Large intestine (tissue), 3 donors: Measurements from ENCODE around the gene HNF4A. TPM values are rescaled to one million over a fixed set of nuclear protein-coding genes. Genes with fewer than 3 reads are reported as not detected.
"Not testable (repeated sequence)": the region's sequence is repeated elsewhere in the genome, so short reads cannot be mapped to it uniquely, and the experiment has no call there.

Source experiments
- DNase-seq, 2 donors: peaks; one replicate each; pipeline versions ENCODE4 v3.0.0 to v3.0.0-alpha.2; 2013
- H3K27ac ChIP-seq: one replicate; pipeline ENCODE4 v1.5.1; 2013; ENCODE audit warnings: low read length
- H3K27me3 ChIP-seq: 2 replicates; pipeline ENCODE4 v1.6.1; 2013; ENCODE audit warnings: low read length; ENCODE audit not compliant: control insufficient read depth, insufficient read depth
- H3K36me3 ChIP-seq: 2 replicates; pipeline ENCODE4 v1.6.1; 2013; ENCODE audit warnings: low read length; ENCODE audit not compliant: control insufficient read depth, insufficient read depth
- H3K4me1 ChIP-seq: one replicate; pipeline ENCODE4 v1.6.1; 2013; ENCODE audit warnings: low read length; ENCODE audit not compliant: control insufficient read depth, insufficient read depth
- H3K4me3 ChIP-seq: one replicate; pipeline ENCODE4 v1.5.1; 2013; ENCODE audit warnings: low read length
- H3K9me3 ChIP-seq: one replicate; pipeline ENCODE4 v1.6.1; 2013; ENCODE audit warnings: mild to moderate bottlenecking, low read depth, low read length, moderate library complexity; ENCODE audit not compliant: control insufficient read depth
- WGBS: methylation state at CpG from one replicate; pipeline ENCODE4 v1.1.5; 2013; ENCODE audit warnings: low lambda C conversion rate; ENCODE audit not compliant: insufficient coverage; 5-methylcytosine and 5-hydroxymethylcytosine counted together
- polyA plus RNA-seq: library from polyadenylated mRNA; unstranded; fragments of 120-200 nt; gene quantifications from one replicate; pipeline ENCODE4 v1.2.1, GENCODE V29; 2013

The HNF4A gene
- polyA plus RNA-seq, 1 donor, result 259 TPM

DNA sequence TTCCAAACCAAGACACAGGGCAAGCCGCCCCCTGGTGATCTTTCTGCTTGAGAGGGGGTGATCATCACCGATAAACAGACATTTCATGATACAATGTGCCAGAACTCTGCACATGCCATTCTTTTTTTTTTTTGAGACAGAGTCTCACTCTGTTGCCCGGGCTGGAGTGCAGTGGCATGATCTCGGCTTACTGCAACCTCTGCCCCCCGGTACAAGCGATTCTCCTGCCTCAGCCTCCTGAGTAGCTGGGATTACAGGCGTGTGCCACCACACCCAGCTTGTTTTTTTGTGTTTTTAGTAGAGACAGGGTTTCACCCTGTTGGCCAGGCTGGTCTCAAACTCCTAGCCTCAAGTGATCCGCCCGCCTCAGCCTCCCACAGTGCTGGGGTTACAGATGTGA lies 116.8 kb downstream of the HNF4A start:
- not testable (repeated sequence) for H3K36me3 ChIP-seq, DNase-seq, H3K27me3 ChIP-seq, H3K9me3 ChIP-seq, H3K27ac ChIP-seq, H3K4me3 ChIP-seq
- no CpG with 5 or more reads among the region's 9 CpGs for WGBS
- peaks cover 11% of the 10 kb centered on the region for H3K4me1 ChIP-seq

DNA sequence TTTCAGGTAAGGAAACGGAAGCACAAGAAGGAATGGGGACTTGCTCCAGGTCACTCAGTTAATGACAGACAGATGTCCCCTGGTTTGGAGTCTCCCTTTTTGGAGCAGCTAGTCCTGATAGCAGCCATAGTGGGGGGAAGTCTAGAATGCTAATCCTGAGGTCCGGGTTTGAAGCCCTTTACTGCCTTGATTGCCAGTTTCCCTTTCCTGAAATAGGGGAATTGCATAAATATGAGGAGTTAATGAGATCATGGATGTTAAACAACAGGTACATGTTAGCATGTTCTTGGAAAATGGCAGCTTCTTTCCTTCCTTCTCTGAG lies 119.8 kb downstream of the HNF4A start:
- Histone ChIP-seq H3K27me3 (no peaks in the 10 kb centered on the region), H3K4me1 (peaks cover 11% of the 10 kb centered on the region), H3K36me3 (peaks cover 7% of the 10 kb centered on the region), H3K4me3 (peak overlapping the region; percentile 87), H3K9me3 (no peaks in the 10 kb centered on the region), H3K27ac (peak overlapping the region; percentile 14)
- DNase-seq, result no peak
- WGBS, result 83% methylated on average over 1 of the region's 2 CpGs

DNA sequence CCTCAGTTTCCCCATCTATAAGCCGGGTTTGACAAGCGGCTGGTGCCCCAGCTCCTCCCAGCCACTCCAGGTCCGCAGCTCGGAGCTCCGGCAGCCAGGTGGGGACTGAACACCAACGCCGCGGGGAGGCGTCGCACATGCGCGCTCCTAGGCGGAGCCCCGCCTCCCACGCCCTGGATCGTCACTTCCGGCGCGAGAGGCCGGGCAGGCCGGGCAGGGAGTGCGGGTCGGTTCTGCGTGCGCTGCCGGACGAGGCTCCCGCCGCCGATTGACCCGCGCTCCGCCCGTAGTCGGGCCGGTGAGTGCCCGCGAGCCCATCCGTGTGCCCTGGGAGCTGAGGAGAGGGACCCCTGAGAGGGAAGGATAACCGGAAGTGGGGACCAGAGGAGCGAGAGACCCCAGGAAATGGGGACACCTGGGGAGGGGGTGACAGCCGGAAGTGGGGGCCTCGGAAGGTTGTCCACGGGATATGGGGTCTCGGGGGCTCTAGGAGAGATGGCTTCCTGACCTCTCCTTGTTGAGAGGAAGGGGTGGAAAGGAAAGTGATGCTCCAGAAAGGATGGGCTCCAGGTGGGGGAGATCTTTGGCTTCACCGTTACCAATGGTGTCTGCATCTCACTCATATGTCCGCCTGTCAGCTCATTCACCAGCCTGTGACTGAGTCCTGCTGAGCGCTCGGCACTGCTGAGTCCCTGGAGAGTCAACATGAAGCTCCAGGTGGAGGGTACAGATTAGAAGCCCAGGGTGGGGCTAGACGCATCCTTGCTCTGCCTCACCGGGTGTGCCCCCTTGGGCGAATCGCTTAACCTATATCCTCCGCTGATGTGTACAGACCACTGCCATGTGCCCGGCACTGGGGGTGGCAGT lies 120.4 kb downstream of the HNF4A start, which contains the start of gene TTPAL:
Gene TTPAL, plus strand, starts transcription at position 181 of the 867 bp plus-strand sequence. CDS start 4,126 bp downstream, outside the sequence.
- Histone ChIP-seq H3K9me3 (no peaks in the 10 kb centered on the region), H3K4me3 (peak within 1 kb of the TSS; percentile 87), H3K27me3 (no peaks in the 10 kb centered on the region), H3K4me1 (peaks cover 11% of the 10 kb centered on the region), H3K36me3 (peaks cover 12% of the 10 kb centered on the region), H3K27ac (peak within 1 kb of the TSS; percentile 71)
- DNase-seq, result peak; percentile 91 to 93
- WGBS, result no CpG with 5 or more reads among the region's 55 CpGs

DNA sequence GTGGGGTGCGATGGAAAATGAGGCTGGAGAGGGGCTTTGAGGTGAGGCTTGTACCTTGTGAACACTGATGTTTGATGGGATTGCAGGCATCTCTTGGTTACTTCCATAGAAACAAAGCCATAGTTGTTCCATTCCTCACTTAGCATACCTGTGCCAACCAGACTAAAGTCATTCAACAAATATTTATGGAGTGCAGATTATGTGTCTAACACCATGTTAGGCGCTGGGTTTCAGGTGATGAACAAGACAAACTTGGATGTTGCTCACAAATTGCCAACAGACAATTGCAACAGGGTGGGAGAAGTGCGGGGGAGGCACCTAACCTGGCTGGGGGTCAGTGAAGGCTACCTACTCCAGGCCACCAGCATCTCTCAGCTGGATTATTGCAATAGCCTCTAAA lies 121.7 kb downstream of the HNF4A start:
- Histone ChIP-seq H3K27me3 (no peaks in the 10 kb centered on the region), H3K27ac (no peak overlapping the region), H3K4me3 (no peak overlapping the region), H3K9me3 (no peaks in the 10 kb centered on the region), H3K36me3 (peaks cover 15% of the 10 kb centered on the region), H3K4me1 (peaks cover 11% of the 10 kb centered on the region)
- DNase-seq, result no peak
- no CpG with 5 or more reads among the region's 3 CpGs for WGBS

DNA sequence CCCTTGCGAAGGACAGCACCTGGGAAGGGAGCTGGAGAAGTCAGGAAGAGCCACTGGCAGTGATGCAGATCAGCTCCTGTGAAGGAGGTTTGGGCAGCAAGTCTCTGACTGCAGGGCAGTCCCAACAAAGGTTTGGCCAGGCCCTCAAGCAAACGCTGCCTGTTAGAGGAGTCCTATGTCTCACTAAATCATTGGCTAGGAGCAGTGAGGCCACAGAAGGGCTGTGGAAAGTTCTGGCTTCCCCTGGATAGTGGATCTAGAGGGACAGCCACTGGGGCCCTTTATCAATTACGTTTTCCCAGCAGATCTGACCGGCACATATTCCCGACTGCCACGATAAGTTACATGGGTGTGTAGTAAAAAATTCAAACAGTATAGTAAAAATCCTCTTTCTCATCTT lies 122.7 kb downstream of the HNF4A start:
- Histone ChIP-seq H3K9me3 (no peaks in the 10 kb centered on the region), H3K36me3 (peaks cover 18% of the 10 kb centered on the region), H3K27ac (no peak overlapping the region), H3K4me1 (peaks cover 11% of the 10 kb centered on the region), H3K4me3 (no peak overlapping the region), H3K27me3 (no peaks in the 10 kb centered on the region)
- WGBS, result no CpG with 5 or more reads among the region's 6 CpGs
- no peak for DNase-seq

DNA sequence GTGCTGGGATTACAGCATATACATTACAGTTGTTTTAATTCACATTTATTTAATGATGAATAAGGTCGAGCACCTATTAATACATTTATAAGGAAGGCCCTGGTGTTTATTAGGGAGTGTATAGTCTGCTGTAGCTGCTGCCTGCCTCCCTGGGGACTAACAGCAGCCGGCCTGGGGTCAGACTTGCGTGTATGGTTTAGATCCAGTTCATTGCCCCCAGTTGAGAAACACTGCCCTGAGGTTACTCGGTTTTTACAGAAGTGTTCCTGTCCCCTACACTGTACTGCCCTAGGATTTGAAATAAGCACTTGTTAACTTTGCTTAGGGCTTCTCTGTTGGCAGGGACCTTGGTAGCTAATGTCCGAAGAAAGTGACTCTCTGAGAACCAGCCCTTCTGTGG lies 124.1 kb downstream of the HNF4A start:
- Histone ChIP-seq H3K27me3 (no peaks in the 10 kb centered on the region), H3K4me1 (peaks cover 11% of the 10 kb centered on the region), H3K9me3 (no peaks in the 10 kb centered on the region), H3K27ac (no peak overlapping the region), H3K4me3 (no peak overlapping the region), H3K36me3 (peaks cover 31% of the 10 kb centered on the region)
- DNase-seq, result no peak
- WGBS, result no CpG with 5 or more reads among the region's 5 CpGs

DNA sequence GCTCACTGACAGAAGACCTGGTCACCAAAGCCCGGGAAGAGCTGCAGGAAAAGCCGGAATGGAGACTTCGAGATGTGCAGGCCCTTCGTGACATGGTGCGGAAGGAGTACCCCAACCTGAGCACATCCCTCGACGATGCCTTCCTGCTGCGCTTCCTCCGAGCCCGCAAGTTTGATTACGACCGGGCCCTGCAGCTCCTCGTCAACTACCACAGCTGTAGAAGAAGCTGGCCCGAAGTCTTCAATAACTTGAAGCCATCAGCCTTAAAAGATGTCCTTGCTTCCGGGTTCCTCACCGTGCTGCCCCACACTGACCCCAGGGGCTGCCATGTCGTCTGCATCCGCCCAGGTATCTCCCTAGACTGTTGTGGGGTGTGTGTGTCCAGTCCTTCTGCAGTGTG lies 124.6 kb downstream of the HNF4A start:
- Histone ChIP-seq H3K36me3 (peaks cover 36% of the 10 kb centered on the region), H3K4me1 (peaks cover 9% of the 10 kb centered on the region), H3K27ac (no peak overlapping the region), H3K27me3 (no peaks in the 10 kb centered on the region), H3K4me3 (no peak overlapping the region), H3K9me3 (no peaks in the 10 kb centered on the region)
- no CpG with 5 or more reads among the region's 18 CpGs for WGBS
- no peak for DNase-seq

DNA sequence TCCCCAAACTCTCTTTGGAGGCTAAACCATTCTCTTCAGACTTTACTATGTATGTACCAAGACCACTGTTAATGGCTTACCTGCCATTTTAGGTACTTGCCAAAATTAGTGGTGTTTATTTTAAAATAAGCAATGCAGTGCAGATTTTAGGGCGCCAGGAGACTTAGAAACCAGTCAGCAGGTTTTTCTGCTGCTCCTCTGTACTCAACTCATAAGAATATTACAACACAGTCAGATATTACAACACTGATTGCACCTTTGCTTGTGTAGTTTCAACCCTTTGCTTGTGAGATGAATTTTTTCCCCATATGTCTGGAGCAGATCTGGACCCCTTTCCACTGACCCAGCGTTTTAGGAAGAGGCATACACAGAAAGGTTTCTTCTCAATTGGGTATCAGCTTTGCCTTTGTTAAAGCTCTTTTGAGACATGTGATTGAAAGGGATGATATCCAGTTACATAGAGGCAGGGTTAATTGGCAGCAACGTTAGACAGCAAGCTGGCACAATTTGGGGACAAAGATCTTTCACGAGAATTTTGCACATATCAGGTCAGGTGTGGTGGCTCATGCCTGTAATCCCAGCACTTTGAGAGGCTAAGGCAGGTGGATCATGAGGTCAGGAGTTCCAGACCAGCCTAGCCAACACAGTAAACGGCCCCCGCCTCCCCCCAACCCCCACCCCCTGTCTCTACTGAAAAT lies 126.4 kb downstream of the HNF4A start:
- no peaks in the 10 kb centered on the region for H3K27me3 ChIP-seq
- no peaks in the 10 kb centered on the region for H3K4me1 ChIP-seq
- peak overlapping the region; percentile 73 for H3K27ac ChIP-seq
- H3K4me3 ChIP-seq, result no peak overlapping the region
- WGBS, result no CpG with 5 or more reads among the region's 6 CpGs
- no peaks in the 10 kb centered on the region for H3K9me3 ChIP-seq
- peak; percentile 28 to 52 for DNase-seq
- peaks cover 44% of the 10 kb centered on the region for H3K36me3 ChIP-seq

DNA sequence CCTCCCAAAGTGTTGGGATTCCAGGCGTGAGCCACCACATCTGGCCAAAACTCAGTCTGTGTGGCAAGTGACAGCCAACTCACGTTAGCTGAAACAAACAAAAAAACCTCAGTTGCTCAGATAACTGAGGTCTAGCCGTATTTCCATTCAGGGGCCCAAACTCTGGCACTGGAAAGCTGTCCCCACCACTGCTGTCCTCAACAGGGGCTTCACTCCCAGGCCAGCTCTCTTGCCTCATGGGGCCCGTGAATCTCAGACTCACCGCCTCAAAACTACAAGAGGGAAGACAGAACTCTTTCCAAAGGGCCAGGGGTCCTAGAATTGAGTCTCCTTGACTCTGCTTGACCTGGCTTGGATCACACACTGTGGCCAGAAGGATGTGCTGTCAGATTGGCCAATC lies 127.6 kb downstream of the HNF4A start:
- no peak overlapping the region for H3K4me3 ChIP-seq
- no peak for DNase-seq
- H3K27ac ChIP-seq, result no peak overlapping the region
- H3K9me3 ChIP-seq, result no peaks in the 10 kb centered on the region
- no CpG with 5 or more reads among the region's 5 CpGs for WGBS
- H3K27me3 ChIP-seq, result no peaks in the 10 kb centered on the region
- no peaks in the 10 kb centered on the region for H3K4me1 ChIP-seq
- H3K36me3 ChIP-seq, result peaks cover 49% of the 10 kb centered on the region
